IMR-90 (cell line): Measurements from ENCODE around the gene IL19. TPM values are rescaled to one million over a fixed set of nuclear protein-coding genes. Genes with fewer than 3 reads are reported as not detected.

Experiments used
- ATAC-seq: fragments of 200-7000 bp; cut with Tn5 transposase; 2 replicates; pipeline ENCODE4 v1.9.1; 2020; ENCODE audit warnings: low read depth, mild to moderate bottlenecking, moderate library complexity
- BruUV-seq: library from RNA; stranded (reverse); fragments of 400-500 nt; replicated peaks from 2 replicates; lab custom pipeline; 2021; lab: Mats Ljungman, UMichigan
- CTCF ChIA-PET: fragments of 300-600 bp; formaldehyde crosslinking; extraction: SDS; loops from one replicate; lab custom pipeline; 2021; ENCODE audit warnings: antibody characterized with exemption; lab: Yijun Ruan, JAX
- POLR2A ChIA-PET: fragments of 300-600 bp; sonication (Branson Sonifier 250); formaldehyde crosslinking; loops from one replicate; lab custom pipeline; 2022; ENCODE audit warnings: antibody characterized with exemption; ENCODE audit not compliant: unreplicated experiment; lab: Charles Lee
- DNase-seq: peaks from one replicate; pipeline ENCODE4 v3.0.0; 2013
- H2AFZ ChIP-seq: replicated peaks from 2 replicates; pipeline ENCODE3; 2013; ENCODE audit warnings: low read length, mild to moderate bottlenecking; ENCODE audit not compliant: poor library complexity
- H2AK5ac ChIP-seq: 2 replicates; pipeline ENCODE4 v1.6.1; 2013; ENCODE audit warnings: low read depth, low read length, inconsistent platforms
- H2AK9ac ChIP-seq: replicated peaks from 2 replicates; pipeline ENCODE3; 2013; ENCODE audit warnings: mild to moderate bottlenecking, low read depth, low read length, moderate library complexity; ENCODE audit not compliant: poor library complexity
- H2BK120ac ChIP-seq: 2 replicates; pipeline ENCODE4 v1.6.1; 2013; ENCODE audit warnings: low read depth, low read length, inconsistent platforms
- H2BK15ac ChIP-seq: 3 replicates; pipeline ENCODE4 v1.6.1; 2013; ENCODE audit warnings: low read depth, low read length, inconsistent platforms
- H2BK20ac ChIP-seq: 2 replicates; pipeline ENCODE4 v1.6.1; 2013; ENCODE audit warnings: low read depth, mild to moderate bottlenecking, inconsistent platforms, low read length, moderate library complexity
- H2BK5ac ChIP-seq: 2 replicates; pipeline ENCODE4 v1.6.1; 2013; ENCODE audit warnings: mild to moderate bottlenecking, low read depth, low read length, inconsistent platforms; ENCODE audit not compliant: poor library complexity, severe bottlenecking
- H3K14ac ChIP-seq: replicated peaks from 2 replicates; pipeline ENCODE4 v1.6.1; 2013; ENCODE audit warnings: low read depth, low read length, inconsistent platforms
- H3K18ac ChIP-seq: 2 replicates; pipeline ENCODE4 v1.6.1; 2013; ENCODE audit warnings: low read depth, low read length, control low read depth
- H3K23ac ChIP-seq: 2 replicates; pipeline ENCODE4 v1.6.1; 2013; ENCODE audit warnings: low read depth, low read length, inconsistent platforms
- H3K27ac ChIP-seq: 2 replicates; pipeline ENCODE4 v1.5.1; 2013; ENCODE audit warnings: mild to moderate bottlenecking, control low read depth, low read length; ENCODE audit not compliant: insufficient read depth
- H3K27me3 ChIP-seq: 2 replicates; pipeline ENCODE4 v1.6.1; 2013; ENCODE audit warnings: low read length; ENCODE audit not compliant: control insufficient read depth, insufficient read depth
- H3K36me3 ChIP-seq: 2 replicates; pipeline ENCODE4 v1.6.1; 2013; ENCODE audit warnings: low read length, mixed read lengths; ENCODE audit not compliant: control insufficient read depth, insufficient read depth
- H3K4ac ChIP-seq: 2 replicates; pipeline ENCODE4 v1.6.1; 2013; ENCODE audit warnings: low read depth, low read length, inconsistent platforms
- H3K4me1 ChIP-seq: 2 replicates; pipeline ENCODE4 v1.6.1; 2013; ENCODE audit warnings: low read length, mixed read lengths; ENCODE audit not compliant: control insufficient read depth, insufficient read depth
- H3K4me2 ChIP-seq: 2 replicates; pipeline ENCODE4 v1.6.1; 2013; ENCODE audit warnings: low read depth, mild to moderate bottlenecking, control low read depth, low read length, moderate library complexity
- H3K4me3 ChIP-seq: 2 replicates; pipeline ENCODE4 v1.5.1; 2013; ENCODE audit warnings: low read depth, mild to moderate bottlenecking, control low read depth, low read length, moderate library complexity; ENCODE audit not compliant: insufficient read depth
- H3K56ac ChIP-seq: 2 replicates; pipeline ENCODE4 v1.6.1; 2013; ENCODE audit warnings: low read length, inconsistent platforms; ENCODE audit not compliant: insufficient read depth; ENCODE audit errors: extremely low read depth
- H3K79me1 ChIP-seq, 2 experiments: 2 replicates each; pipeline ENCODE4 v1.6.1; 2013; ENCODE audit warnings: low read length in 2 of 2, inconsistent platforms in 1 of 2, low read depth in 1 of 2
- H3K9ac ChIP-seq: 2 replicates; pipeline ENCODE4 v1.6.1; 2013; ENCODE audit warnings: low read depth, low read length, control low read depth
- H3K9me1 ChIP-seq: 2 replicates; pipeline ENCODE4 v1.6.1; 2013; ENCODE audit warnings: low read length, inconsistent platforms; ENCODE audit not compliant: insufficient read depth
- H3K9me3 ChIP-seq: 2 replicates; pipeline ENCODE4 v1.6.1; 2013; ENCODE audit warnings: low read length; ENCODE audit not compliant: control insufficient read depth, insufficient read depth
- H4K20me1 ChIP-seq: 2 replicates; pipeline ENCODE4 v1.6.1; 2013; ENCODE audit warnings: low read length, inconsistent platforms; ENCODE audit not compliant: insufficient read depth
- H4K5ac ChIP-seq: 2 replicates; pipeline ENCODE4 v1.6.1; 2013; ENCODE audit warnings: mild to moderate bottlenecking, low read depth, low read length, control low read depth
- H4K8ac ChIP-seq, 2 experiments: 2 replicates each; pipeline ENCODE4 v1.6.1; 2013; ENCODE audit warnings: low read depth in 2 of 2, low read length in 2 of 2, control low read depth in 1 of 2, inconsistent platforms in 1 of 2
- H4K91ac ChIP-seq: 2 replicates; pipeline ENCODE4 v1.6.1; 2013; ENCODE audit warnings: low read depth, low read length, inconsistent platforms; ENCODE audit not compliant: insufficient read depth
- BHLHE40 ChIP-seq: fragments of 150-350 bp; IDR thresholded peaks from 2 replicates; pipeline ENCODE4 v1.6.1; 2016; ENCODE audit warnings: mild to moderate bottlenecking, low read depth, low read length
- CEBPB ChIP-seq: IDR thresholded peaks from 2 replicates; pipeline ENCODE4 v1.6.1; 2012; ENCODE audit warnings: low read depth, low read length, improper control_type of control experiment
- CHD1 ChIP-seq: IDR thresholded peaks from 2 replicates; pipeline ENCODE4 v1.6.1; 2012; ENCODE audit warnings: low read depth, low read length, improper control_type of control experiment
- CTCF ChIP-seq: conservative IDR thresholded peaks from 2 replicates; pipeline ENCODE4 v1.5.1; 2012; ENCODE audit warnings: mild to moderate bottlenecking, low read depth, low read length, improper control_type of control experiment
- FOS ChIP-seq: fragments of 150-350 bp; IDR thresholded peaks from 2 replicates; pipeline ENCODE4 v1.6.1; 2016; ENCODE audit warnings: low read depth, low read length
- MAZ ChIP-seq: IDR thresholded peaks from 2 replicates; pipeline ENCODE4 v1.6.1; 2012; ENCODE audit warnings: low read depth, mild to moderate bottlenecking, low read length, improper control_type of control experiment, moderate library complexity, borderline replicate concordance
- MXI1 ChIP-seq: IDR thresholded peaks from 2 replicates; pipeline ENCODE4 v1.6.1; 2012; ENCODE audit warnings: low read depth, mild to moderate bottlenecking, low read length, moderate library complexity, borderline replicate concordance
- NFE2L2 ChIP-seq: fragments of 150-350 bp; IDR thresholded peaks from 2 replicates; pipeline ENCODE4 v1.6.1; 2016; ENCODE audit warnings: low read depth, mild to moderate bottlenecking, low read length
- POLR2A ChIP-seq: IDR thresholded peaks from 2 replicates; pipeline ENCODE4 v1.6.1; 2012; ENCODE audit warnings: mild to moderate bottlenecking, low read depth, low read length
- RAD21 ChIP-seq: IDR thresholded peaks from 2 replicates; pipeline ENCODE4 v1.6.1; 2012; ENCODE audit warnings: low read length, improper control_type of control experiment
- RCOR1 ChIP-seq: IDR thresholded peaks from 2 replicates; pipeline ENCODE4 v1.6.1; 2012; ENCODE audit warnings: mild to moderate bottlenecking, low read length, improper control_type of control experiment; ENCODE audit not compliant: insufficient replicate concordance
- WGBS, 2 experiments: methylation state at CpG; one replicate each; pipeline versions ENCODE4 v1.1.5 to v1.1.7; 2013; ENCODE audit warnings: missing lambda C conversion rate in 2 of 2; ENCODE audit not compliant: insufficient read length in 1 of 2; ENCODE audit errors: extremely low coverage in 2 of 2; 5-methylcytosine and 5-hydroxymethylcytosine counted together
- dilution Hi-C: fragments of 300-500 bp; cut with HindIII; formaldehyde crosslinking; loops from one replicate; pipeline ENCODE4 v1.14.3; 2018; ENCODE audit warnings: low sequenced_read_pairs; ENCODE audit not compliant: unreplicated experiment
- in situ Hi-C: fragments of 300-500 bp; cut with MboI; formaldehyde crosslinking; loops from 3 replicates; pipeline ENCODE4 v1.14.3; 2019; ENCODE audit warnings: low sequenced_read_pairs, inconsistent platforms, mixed read lengths
- intact Hi-C: fragments of 100-400 bp; cut with micrococcal nuclease; formaldehyde crosslinking; loops from 2 replicates; pipeline ENCODE4 v1.10.0; 2022
- polyA plus RNA-seq, 3 experiments: library from polyadenylated mRNA; depleted of rRNA; stranded (reverse); fragments of >200 nt; gene quantifications; 2 replicates each; pipeline ENCODE4 v1.2.3, GENCODE V29; 2012; ENCODE audit warnings: low replicate concordance in 1 of 3
- total RNA-seq: library from RNA; depleted of rRNA; stranded (reverse); fragments of >200 nt; gene quantifications from 2 replicates; pipeline ENCODE4 v1.2.3, GENCODE V29; 2012
- TF ChIP-seq, protein P1 (sequence below): fragments of 150-350 bp; IDR thresholded peaks from 2 replicates; pipeline ENCODE4 v1.6.1; 2016; ENCODE audit warnings: low read depth, mild to moderate bottlenecking, low read length, moderate library complexity, borderline replicate concordance
- TF ChIP-seq, protein P2 (sequence below): fragments of 150-350 bp; IDR thresholded peaks from 2 replicates; pipeline ENCODE4 v1.6.1; 2017; ENCODE audit warnings: mild to moderate bottlenecking, antibody characterized with exemption, low read length, low read depth

IL19 gene
- total and polyA plus RNA-seq, 2 of the 4 experiments (the other 2 are of a cell fraction), result not detected

GRCh38 chr1:206769304-206769731, 1.3 kb upstream of the IL19 start:
- ATAC-seq (no peak), DNase-seq (no peak)
- H3K9me3 ChIP-seq, result no peaks in the 10 kb centered on the region
- H2BK5ac ChIP-seq, result no peak overlapping the region
- 92% methylated on average over 6 of the region's 7 CpGs; no CpG with 5 or more reads in 1 of the 2 experiments for WGBS, 2 experiments
- H2BK20ac ChIP-seq, result no peak overlapping the region
- ChIA-PET CTCF (interaction anchor here (0.7 kb wide), 1 partner anchor 104 kb away, joined by 4 read pairs; no protein-coding TSS in a partner anchor), POLR2A (no interaction called here)
- no peaks in the 10 kb centered on the region for H3K36me3 ChIP-seq
- no peaks in the 10 kb centered on the region for H3K79me1 ChIP-seq
- intact Hi-C loops, result no loop called here
- H3K56ac ChIP-seq, result no peak overlapping the region
- H4K8ac ChIP-seq, result no peak overlapping the region
- no peak overlapping the region for H4K5ac ChIP-seq
- no peak overlapping the region for H4K91ac ChIP-seq
- no peak overlapping the region for H3K4me3 ChIP-seq
- no peak overlapping the region for H2AK5ac ChIP-seq
- no peak overlapping the region for H3K23ac ChIP-seq
- no TSS peak for BruUV-seq
- H3K4me1 ChIP-seq, result peaks cover 3% of the 10 kb centered on the region
- H3K9ac ChIP-seq, result no peak overlapping the region
- no peak overlapping the region for H2BK15ac ChIP-seq
- H3K4ac ChIP-seq, result no peak overlapping the region
- no peaks in the 10 kb centered on the region for H4K20me1 ChIP-seq
- dilution Hi-C loops, result no loop called here
- H2BK120ac ChIP-seq, result no peak overlapping the region
- no peak overlapping the region for H3K27ac ChIP-seq
- TF ChIP-seq RAD21 (no peak), CHD1 (no peak), MXI1 (no peak), BHLHE40 (no peak), RCOR1 (no peak), CEBPB (no peak), NFE2L2 (no peak), FOS (no peak), MAZ (no peak), POLR2A (no peak), CTCF (no peak)
- TF ChIP-seq, protein P1, sequence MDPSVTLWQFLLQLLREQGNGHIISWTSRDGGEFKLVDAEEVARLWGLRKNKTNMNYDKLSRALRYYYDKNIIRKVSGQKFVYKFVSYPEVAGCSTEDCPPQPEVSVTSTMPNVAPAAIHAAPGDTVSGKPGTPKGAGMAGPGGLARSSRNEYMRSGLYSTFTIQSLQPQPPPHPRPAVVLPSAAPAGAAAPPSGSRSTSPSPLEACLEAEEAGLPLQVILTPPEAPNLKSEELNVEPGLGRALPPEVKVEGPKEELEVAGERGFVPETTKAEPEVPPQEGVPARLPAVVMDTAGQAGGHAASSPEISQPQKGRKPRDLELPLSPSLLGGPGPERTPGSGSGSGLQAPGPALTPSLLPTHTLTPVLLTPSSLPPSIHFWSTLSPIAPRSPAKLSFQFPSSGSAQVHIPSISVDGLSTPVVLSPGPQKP, result no peak
- TF ChIP-seq, protein P2, sequence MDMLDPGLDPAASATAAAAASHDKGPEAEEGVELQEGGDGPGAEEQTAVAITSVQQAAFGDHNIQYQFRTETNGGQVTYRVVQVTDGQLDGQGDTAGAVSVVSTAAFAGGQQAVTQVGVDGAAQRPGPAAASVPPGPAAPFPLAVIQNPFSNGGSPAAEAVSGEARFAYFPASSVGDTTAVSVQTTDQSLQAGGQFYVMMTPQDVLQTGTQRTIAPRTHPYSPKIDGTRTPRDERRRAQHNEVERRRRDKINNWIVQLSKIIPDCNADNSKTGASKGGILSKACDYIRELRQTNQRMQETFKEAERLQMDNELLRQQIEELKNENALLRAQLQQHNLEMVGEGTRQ, result no peak
- H3K14ac ChIP-seq, result no peak overlapping the region
- no peak overlapping the region for H2AFZ ChIP-seq
- H3K27me3 ChIP-seq, result peaks cover 14% of the 10 kb centered on the region
- H3K9me1 ChIP-seq, result no peaks in the 10 kb centered on the region; the same call in 1 of the 2 replicates
- H3K18ac ChIP-seq, result no peak overlapping the region
- H2AK9ac ChIP-seq, result no peak overlapping the region
- in situ Hi-C loops, result no loop called here
- no peak overlapping the region for H3K4me2 ChIP-seq
